HepG2 (cell line): Measurements from ENCODE around the gene PTGDR2. TPM values are rescaled to one million over a fixed set of nuclear protein-coding genes. Genes with fewer than 3 reads are reported as not detected.

ENCODE experiments used
- ATAC-seq: fragments of 200-7000 bp; cut with Tn5 transposase; 3 replicates; pipeline ENCODE4 v1.9.1; 2020; ENCODE audit warnings: mild to moderate bottlenecking, moderate library complexity
- BruUV-seq: library from RNA; stranded (reverse); fragments of 400-500 nt; replicated peaks from 2 replicates; lab custom pipeline; 2021; lab: Mats Ljungman, UMichigan
- CTCF ChIA-PET: fragments of 300-600 bp; formaldehyde crosslinking; extraction: SDS; loops from one replicate; lab custom pipeline; 2021; ENCODE audit warnings: low total read pairs, inconsistent platforms, low intra/inter-chr PET ratio; lab: Yijun Ruan, JAX
- POLR2A ChIA-PET: fragments of 350-600 bp; sonication (Branson Sonifier 250); formaldehyde crosslinking; loops from one replicate; lab custom pipeline; 2020; ENCODE audit warnings: antibody characterized with exemption, inconsistent platforms; lab: Yijun Ruan, JAX
- DNase-seq: peaks from one replicate; pipeline ENCODE4 v3.0.0-alpha.2; 2015; ENCODE audit warnings: low spot score
- FAIRE-seq: peaks from 3 replicates; lab custom pipeline; 2011; peaks lifted over from hg19 to GRCh38; lab: Jason Lieb, UNC
- H2AFZ ChIP-seq: one replicate; pipeline ENCODE4 v1.6.1; 2011; ENCODE audit warnings: low read length, inconsistent platforms
- H3K27ac ChIP-seq: fragments of 300-600 bp; 3 replicates; pipeline ENCODE4 v1.8.0; 2011; ENCODE audit warnings: mixed run types, mild to moderate bottlenecking, mixed read lengths, low read length, inconsistent platforms; ENCODE audit not compliant: insufficient read depth; ENCODE audit errors: extremely low read length
- H3K27me3 ChIP-seq, 2 experiments: fragments of 200-600 bp in 1 of 2; 2 replicates in 1 of 2; 3 replicates in 1 of 2; pipeline versions ENCODE4 v1.6.0 to v1.8.0; 2011; ENCODE audit warnings: low read length in 2 of 2, mild to moderate bottlenecking in 2 of 2, moderate library complexity in 2 of 2, inconsistent platforms in 1 of 2; ENCODE audit not compliant: insufficient read depth in 2 of 2, control insufficient read depth in 1 of 2
- H3K36me3 ChIP-seq, 2 experiments: fragments of 200-600 bp in 1 of 2; replicated peaks in 1 of 2; 2 replicates in 1 of 2; 3 replicates in 1 of 2; pipeline versions ENCODE4 v1.5.1 to v1.8.0; 2011; ENCODE audit warnings: low read length in 2 of 2, inconsistent platforms in 1 of 2; ENCODE audit not compliant: insufficient read depth in 2 of 2, control insufficient read depth in 1 of 2
- H3K4me1 ChIP-seq: 2 replicates; pipeline ENCODE4 v1.5.1; 2012; ENCODE audit warnings: low read length, inconsistent platforms; ENCODE audit not compliant: insufficient read depth
- H3K4me2 ChIP-seq: 2 replicates; pipeline ENCODE4 v1.6.0; 2011; ENCODE audit warnings: low read depth, low read length, inconsistent platforms
- H3K4me3 ChIP-seq, 3 experiments: fragments of 200-600 bp in 1 of 3; sonication (generic), shearing (Covaris generic) in 1 of 3; replicated peaks in 1 of 3; 2 replicates each; pipeline ENCODE4 v1.5.1; 2011 to 2016; ENCODE audit warnings: low read length in 3 of 3, inconsistent platforms in 2 of 3, low read depth in 2 of 3, mild to moderate bottlenecking in 2 of 3, control low read depth in 1 of 3, mixed read lengths in 1 of 3; ENCODE audit not compliant: insufficient read depth in 1 of 3
- H3K79me2 ChIP-seq: one replicate; pipeline ENCODE4 v1.6.1; 2011; ENCODE audit warnings: low read length, inconsistent platforms; ENCODE audit not compliant: insufficient read depth
- H3K9ac ChIP-seq: 2 replicates; pipeline ENCODE4 v1.6.0; 2011; ENCODE audit warnings: mild to moderate bottlenecking, low read depth, low read length, inconsistent platforms; ENCODE audit not compliant: insufficient read depth
- H3K9me3 ChIP-seq: 2 replicates; pipeline ENCODE4 v1.5.1; 2012; ENCODE audit warnings: mild to moderate bottlenecking, low read length
- H4K20me1 ChIP-seq: 2 replicates; pipeline ENCODE4 v1.6.0; 2011; ENCODE audit warnings: inconsistent platforms, mild to moderate bottlenecking, low read length, moderate library complexity; ENCODE audit not compliant: insufficient read depth
- AGO2 ChIP-seq: fragments of 200-400 bp; formaldehyde crosslinking; optimal IDR thresholded peaks from 2 replicates; pipeline ENCODE3; 2017; ENCODE audit warnings: mild to moderate bottlenecking, low read depth, low read length, moderate library complexity
- JUND ChIP-seq: sonication (generic); formaldehyde crosslinking; IDR thresholded peaks from 2 replicates; pipeline ENCODE4 v1.8.0; 2022; ENCODE audit warnings: mild to moderate bottlenecking, missing genetic modification reagents
- KLF9 ChIP-seq: IDR thresholded peaks from 2 replicates; pipeline ENCODE4 v1.6.1; 2016; ENCODE audit warnings: low read depth
- RBFOX2 ChIP-seq: fragments of 200-400 bp; formaldehyde crosslinking; IDR thresholded peaks from 2 replicates; pipeline ENCODE4 v1.6.1; 2017; ENCODE audit warnings: low read depth, mild to moderate bottlenecking, low read length
- SIX1 ChIP-seq: sonication (generic); formaldehyde crosslinking; IDR thresholded peaks from 2 replicates; pipeline ENCODE4 v1.4.0; 2020; ENCODE audit warnings: missing genetic modification reagents, borderline replicate concordance
- ZFP36L1 ChIP-seq: sonication (generic); formaldehyde crosslinking; IDR thresholded peaks from 2 replicates; pipeline ENCODE4 v1.8.0; 2022; ENCODE audit warnings: mild to moderate bottlenecking, missing genetic modification reagents, moderate library complexity
- ZNF598 ChIP-seq: sonication (generic); formaldehyde crosslinking; IDR thresholded peaks from 2 replicates; pipeline ENCODE4 v1.5.1; 2020; ENCODE audit warnings: mild to moderate bottlenecking, missing genetic modification reagents, borderline replicate concordance
- WGBS: methylation state at CpG from one replicate; pipeline ENCODE4 v1.1.6; 2017; ENCODE audit warnings: low lambda C conversion rate; 5-methylcytosine and 5-hydroxymethylcytosine counted together
- in situ Hi-C: cut with HindIII; loops from 2 replicates; pipeline ENCODE4 v1.10.0; 2017; ENCODE audit warnings: low pct_unique_long_range_greater_than_20kb; ENCODE audit not compliant: extremely low pct_ligation_motif_present
- intact Hi-C: fragments of 100-400 bp; cut with micrococcal nuclease; formaldehyde crosslinking; loops from one replicate; pipeline ENCODE4 v1.10.0; 2022; ENCODE audit not compliant: unreplicated experiment
- polyA plus RNA-seq, 8 experiments: library from polyadenylated mRNA; depleted of rRNA in 3 of 8; stranded (reverse) in 7 of 8; unstranded in 1 of 8; fragments of >200 nt; fragmentation: Illumina TruSeq in 4 of 8; extraction: Trizol in 4 of 8; gene quantifications; 2 replicates each; pipeline versions ENCODE4 v1.2.1 to v1.2.3, GENCODE V29; 2011 to 2016; ENCODE audit warnings: low read depth in 4 of 8, missing spikeins in 1 of 8, mixed read lengths in 1 of 8; ENCODE audit not compliant: insufficient read depth in 1 of 8
- total RNA-seq, 5 experiments: library from RNA; depleted of rRNA; stranded (reverse); fragments of >200 nt; fragmentation: Illumina TruSeq; extraction: Trizol; gene quantifications; 2 replicates each; pipeline ENCODE4 v1.2.3, GENCODE V29; 2016; ENCODE audit warnings: low read depth in 1 of 5

The PTGDR2 gene
- total and polyA plus RNA-seq, 2 of the 13 experiments (the other 11 are each of a cell fraction or from before 2014, with no cell fraction given) = 1.9 to 2.5 TPM

- peaks cover 27 to 51% of the 10 kb centered on the region in 2 experiments; a peak in 4 of 5 replicates for H3K36me3 ChIP-seq
- H4K20me1 ChIP-seq = no peaks in the 10 kb centered on the region
- H3K9ac ChIP-seq = no peak overlapping the region
- no peak for DNase-seq
- no peak for FAIRE-seq
- H3K4me2 ChIP-seq = no peak overlapping the region
- WGBS = 96% methylated on average over 16 of the region's 17 CpGs
- H3K27me3 ChIP-seq = no peaks in the 10 kb centered on the region
- in situ Hi-C loops = no loop called here
- H2AFZ ChIP-seq = no peak overlapping the region
- POLR2A ChIA-PET = interaction anchor here (1.2 kb wide), 1 partner anchor 62 kb away, joined by 3 read pairs; the partner anchor contains the start of gene TMEM109
- CTCF ChIA-PET = no interaction called here
- H3K79me2 ChIP-seq = peaks cover 6% of the 10 kb centered on the region
- no peak overlapping the region for H3K27ac ChIP-seq
- no peak for ATAC-seq
- BruUV-seq = no TSS peak
- intact Hi-C loops = no loop called here
- H3K9me3 ChIP-seq = no peaks in the 10 kb centered on the region
- TF ChIP-seq AGO2 (peak; percentile 29), SIX1 (CRISPR knock-in tag) (no peak), ZNF598 (no peak), KLF9 (CRISPR knock-in tag) (no peak), JUND (CRISPR knock-in tag) (no peak)
- no peak overlapping the region for H3K4me3 ChIP-seq
- H3K4me1 ChIP-seq = peaks cover 29% of the 10 kb centered on the region
These were observed 4.2 kb downstream of the PTGDR2 start for GRCh38 chr11:60851327-60852104.

- intact Hi-C loops = no loop called here
- Histone ChIP-seq H3K4me3 (no peak overlapping the region), H2AFZ (no peak overlapping the region), H3K27me3 (no peaks in the 10 kb centered on the region)
- ATAC-seq = no peak
- TF ChIP-seq RBFOX2 (peak; percentile 31; the same call in 1 of the 2 replicates), AGO2 (peak; percentile 41), ZFP36L1 (CRISPR knock-in tag) (no peak)
- TF ChIP-seq, all 625 proteins: peak for 2
- Histone ChIP-seq H3K9ac (no peak overlapping the region), H4K20me1 (peaks cover 12% of the 10 kb centered on the region; the same call in 1 of the 2 replicates), H3K36me3 (peaks cover 29 to 54% of the 10 kb centered on the region in 2 experiments; a peak in 4 of 5 replicates), H3K4me2 (no peak overlapping the region), H3K9me3 (no peaks in the 10 kb centered on the region), H3K79me2 (peaks cover 21% of the 10 kb centered on the region), H3K27ac (no peak overlapping the region), H3K4me1 (peaks cover 28% of the 10 kb centered on the region)
- CTCF ChIA-PET = no interaction called here
- 98% methylated on average over 26 of the region's 29 CpGs for WGBS
- in situ Hi-C loops = no loop called here
- no peak for DNase-seq
- no peak for FAIRE-seq
- BruUV-seq = no TSS peak
- POLR2A ChIA-PET = interaction anchor here (1.2 kb wide), 1 partner anchor 64 kb away, joined by 3 read pairs; the partner anchor contains the start of gene TMEM109
These were observed 5.9 kb downstream of the PTGDR2 start for GRCh38 chr11:60849641-60850520.
